Muscle of leg (tissue), 11 donors: ENCODE data around the gene SIX2. TPM values are rescaled to one million over a fixed set of nuclear protein-coding genes. Genes with fewer than 3 reads are reported as not detected.
A peak's percentile ranks its signal among the peaks of the same experiment; 100 is the strongest.

Experiments used
- DNase-seq: peaks from one replicate; pipeline ENCODE4 v3.0.0; 2013
- H3K27ac ChIP-seq: one replicate; pipeline ENCODE4 v1.5.1; 2013; ENCODE audit warnings: mild to moderate bottlenecking, low read length, control low read depth
- H3K27me3 ChIP-seq: one replicate; pipeline ENCODE4 v1.6.1; 2013; ENCODE audit warnings: low read length; ENCODE audit not compliant: control insufficient read depth, insufficient read depth
- H3K36me3 ChIP-seq: one replicate; pipeline ENCODE4 v1.6.1; 2013; ENCODE audit warnings: low read length; ENCODE audit not compliant: control insufficient read depth, insufficient read depth
- H3K4me1 ChIP-seq: one replicate; pipeline ENCODE4 v1.6.1; 2013; ENCODE audit warnings: low read length; ENCODE audit not compliant: control insufficient read depth, insufficient read depth
- H3K4me3 ChIP-seq: one replicate; pipeline ENCODE4 v1.5.1; 2013; ENCODE audit warnings: low read length, control low read depth
- H3K9me3 ChIP-seq: replicated peaks from 2 replicates; pipeline ENCODE4 v1.6.1; 2013; ENCODE audit warnings: low read depth, low read length; ENCODE audit not compliant: control insufficient read depth
- WGBS: methylation state at CpG from one replicate; pipeline ENCODE4 v1.1.5; 2013; ENCODE audit warnings: missing lambda C conversion rate; ENCODE audit not compliant: insufficient coverage; 5-methylcytosine and 5-hydroxymethylcytosine counted together
- polyA plus RNA-seq, 8 donors: library from polyadenylated mRNA; unstranded; fragments of 120-200 nt; gene quantifications; one replicate each; pipeline versions ENCODE4 v1.2.1 to v1.2.3, GENCODE V29; 2013; ENCODE audit warnings: inconsistent platforms in 1 of 8, low replicate concordance in 1 of 8; ENCODE audit not compliant: insufficient read length in 8 of 8, insufficient read depth in 1 of 8
- total RNA-seq: library from RNA; stranded (reverse); fragments of 120-200 nt; gene quantifications from one replicate; pipeline ENCODE4 v1.2.4, GENCODE V29; 2013

The SIX2 gene
- total and polyA plus RNA-seq, 9 donors: 3.3 to 20.0 (median 15.6) TPM

GRCh38 chr2:45011121-45011520 lies 1.9 kb upstream of the SIX2 start:
- Histone ChIP-seq H3K4me3 (peak overlapping the region; percentile 55), H3K36me3 (no peaks in the 10 kb centered on the region), H3K4me1 (peaks cover 66% of the 10 kb centered on the region), H3K9me3 (no peaks in the 10 kb centered on the region), H3K27ac (peak overlapping the region; percentile 94), H3K27me3 (peaks cover 86% of the 10 kb centered on the region)
- DNase-seq: no peak
- 83% methylated on average over 2 of the region's 3 CpGs for WGBS

- H3K27me3 ChIP-seq: peaks cover 89% of the 10 kb centered on the region
- H3K4me1 ChIP-seq: peaks cover 70% of the 10 kb centered on the region
- no peaks in the 10 kb centered on the region for H3K9me3 ChIP-seq
Measured at GRCh38 chr2:45010702-45011012, 1.4 kb upstream of the SIX2 start.

GRCh38 chr2:45009928-45010701 lies 863 bp upstream of the SIX2 start:
- H3K36me3 ChIP-seq: no peaks in the 10 kb centered on the region
- peaks cover 70% of the 10 kb centered on the region for H3K4me1 ChIP-seq
- DNase-seq: peak; percentile 96
- H3K27ac ChIP-seq: peak overlapping the region; percentile 94
- H3K27me3 ChIP-seq: peaks cover 90% of the 10 kb centered on the region
- peak overlapping the region; percentile 55 for H3K4me3 ChIP-seq
- no peaks in the 10 kb centered on the region for H3K9me3 ChIP-seq
- WGBS: under 1% methylated on average over 34 of the region's 56 CpGs

More at GRCh38 chr2:45010702-45011012, 1.4 kb upstream of the SIX2 start:
- peak; percentile 51 for DNase-seq
- Histone ChIP-seq H3K36me3 (no peaks in the 10 kb centered on the region), H3K4me3 (peak overlapping the region; percentile 55), H3K27ac (peak overlapping the region; percentile 94)
- WGBS: 10% methylated on average over 2 of the region's 5 CpGs

GRCh38 chr2:45008296-45009129 lies 739 bp downstream of the SIX2 start:
- peak overlapping the region; percentile 13 for H3K27ac ChIP-seq
- H3K9me3 ChIP-seq: no peaks in the 10 kb centered on the region
- peaks cover 70% of the 10 kb centered on the region for H3K4me1 ChIP-seq
- WGBS: 14% methylated on average over 75 of the region's 75 CpGs
- peak; percentile 57 for DNase-seq
- peaks cover 95% of the 10 kb centered on the region for H3K27me3 ChIP-seq
- peak overlapping the region; percentile 55 for H3K4me3 ChIP-seq
- no peaks in the 10 kb centered on the region for H3K36me3 ChIP-seq

- H3K4me3 ChIP-seq: peak overlapping the region; percentile 55
- WGBS: 61% methylated on average over 6 of the region's 6 CpGs
- H3K4me1 ChIP-seq: peaks cover 64% of the 10 kb centered on the region
Measured at GRCh38 chr2:45007961-45008295, 1.3 kb downstream of the SIX2 start.

GRCh38 chr2:45006942-45007287 lies 2.3 kb downstream of the SIX2 start:
- no peaks in the 10 kb centered on the region for H3K36me3 ChIP-seq
- no peaks in the 10 kb centered on the region for H3K9me3 ChIP-seq
- H3K27ac ChIP-seq: no peak overlapping the region
- no peak for DNase-seq
- peak overlapping the region; percentile 55 for H3K4me3 ChIP-seq
- 50% methylated on average over 5 of the region's 7 CpGs for WGBS
- peaks cover 59% of the 10 kb centered on the region for H3K4me1 ChIP-seq
- H3K27me3 ChIP-seq: peaks cover 95% of the 10 kb centered on the region

More at GRCh38 chr2:45007961-45008295, 1.3 kb downstream of the SIX2 start:
- Histone ChIP-seq H3K27ac (no peak overlapping the region), H3K27me3 (peaks cover 95% of the 10 kb centered on the region), H3K9me3 (no peaks in the 10 kb centered on the region), H3K36me3 (no peaks in the 10 kb centered on the region)
- no peak for DNase-seq

GRCh38 chr2:45006041-45006941 lies 3.0 kb downstream of the SIX2 start:
- 36% methylated on average over 36 of the region's 37 CpGs for WGBS
- Histone ChIP-seq H3K27ac (no peak overlapping the region), H3K36me3 (no peaks in the 10 kb centered on the region), H3K9me3 (no peaks in the 10 kb centered on the region), H3K27me3 (peaks cover 95% of the 10 kb centered on the region), H3K4me3 (peak overlapping the region; percentile 55), H3K4me1 (peaks cover 54% of the 10 kb centered on the region)
- DNase-seq: no peak

- Histone ChIP-seq H3K27ac (no peak overlapping the region), H3K36me3 (no peaks in the 10 kb centered on the region), H3K9me3 (no peaks in the 10 kb centered on the region), H3K4me1 (peaks cover 49% of the 10 kb centered on the region), H3K27me3 (peaks cover 95% of the 10 kb centered on the region), H3K4me3 (no peak overlapping the region)
- DNase-seq: no peak
- WGBS: 44% methylated on average over 10 of the region's 25 CpGs
Measured at GRCh38 chr2:45005261-45006002, 3.8 kb downstream of the SIX2 start.

- Histone ChIP-seq H3K36me3 (no peaks in the 10 kb centered on the region), H3K9me3 (no peaks in the 10 kb centered on the region), H3K27me3 (peaks cover 95% of the 10 kb centered on the region), H3K4me3 (peak overlapping the region; percentile 5), H3K4me1 (peaks cover 41% of the 10 kb centered on the region), H3K27ac (no peak overlapping the region)
- DNase-seq: no peak
- WGBS: 23% methylated on average over 34 of the region's 45 CpGs
Measured at GRCh38 chr2:45004562-45005191, 4.6 kb downstream of the SIX2 start.
